MM.1S (cell line): ENCODE results near the gene MIEF2.

ENCODE experiments used
- CTCF ChIP-seq: fragments of 300-600 bp; sonication (generic); IDR thresholded peaks from 2 replicates; pipeline ENCODE4 v1.5.1; 2016; ENCODE audit warnings: antibody characterized with exemption, low read length, mixed read lengths
- EZH2 ChIP-seq: fragments of 300-600 bp; sonication (generic); optimal IDR thresholded peaks from 2 replicates; pipeline ENCODE3; 2017; ENCODE audit warnings: low read depth, mild to moderate bottlenecking, antibody characterized with exemption, low read length, mixed read lengths
- EZH2phosphoT487 ChIP-seq: fragments of 300-600 bp; sonication (generic); IDR thresholded peaks from 2 replicates; pipeline ENCODE4 v1.6.1; 2018; ENCODE audit warnings: antibody characterized with exemption, low read length

- no peak for TF ChIP-seq EZH2phosphoT487
- no peak for TF ChIP-seq EZH2
- TF ChIP-seq CTCF: no peak
Observed at GRCh38 chr17:18315562-18315922, 55.1 kb downstream of the MIEF2 start.
